ENCODE results near the gene PDE4D.

Gene PDE4D

GRCh38 chr5:59221769-59222168, 671.8 kb downstream of the PDE4D start:
- Histone ChIP-seq H3K27me3 (no peaks in the 10 kb centered on the region), H3K4me1 (peaks cover 0 to 4% (median 0%) of the 10 kb centered on the region in 10 experiments; a peak in 2 of 20 replicates), H3K9ac (no peak overlapping the region), H3K4me2 (no peak overlapping the region), H3K9me3 (replicated peaks in 1 of 11) (peaks cover 7 to 14% (median 12%) of the 10 kb centered on the region in 11 experiments; a peak in 16 of 22 replicates), H4K20me1 (no peaks in the 10 kb centered on the region), H3K4me3 (no peak overlapping the region), H3K27ac (no peak overlapping the region), H3K36me3 (no peaks in the 10 kb centered on the region)
- no peak for TF ChIP-seq Cebpa-rat (IDR thresholded peaks at IDR 0.05)

- H3K36me3 ChIP-seq = no peaks in the 10 kb centered on the region
- no peak overlapping the region for H3K27ac ChIP-seq
- no peaks in the 10 kb centered on the region for H4K20me1 ChIP-seq
- H3K9me3 ChIP-seq (replicated peaks in 1 of 11) = no peaks in the 10 kb centered on the region
- H3K9ac ChIP-seq = no peak overlapping the region
- no peak for TF ChIP-seq Cebpa-rat (IDR thresholded peaks at IDR 0.05)
- no peak overlapping the region for H3K4me2 ChIP-seq
- peaks cover 0 to 4% (median 0%) of the 10 kb centered on the region in 10 experiments; a peak in 2 of 20 replicates for H3K4me1 ChIP-seq
- no peaks in the 10 kb centered on the region for H3K27me3 ChIP-seq
- no peak overlapping the region for H3K4me3 ChIP-seq
Observed at GRCh38 chr5:59218424-59219045, 675.0 kb downstream of the PDE4D start.

- Histone ChIP-seq H3K4me1 (peaks cover 0 to 4% (median 0%) of the 10 kb centered on the region in 10 experiments; a peak in 2 of 20 replicates), H3K9me3 (replicated peaks in 1 of 11) (no peaks in the 10 kb centered on the region), H3K27ac (no peak overlapping the region), H3K27me3 (no peaks in the 10 kb centered on the region), H3K4me2 (no peak overlapping the region), H3K9ac (no peak overlapping the region), H4K20me1 (no peaks in the 10 kb centered on the region), H3K4me3 (no peak overlapping the region), H3K36me3 (no peaks in the 10 kb centered on the region)
- no peak for TF ChIP-seq Cebpa-rat (IDR thresholded peaks at IDR 0.05)
Observed at GRCh38 chr5:59216841-59217240, 676.7 kb downstream of the PDE4D start.

GRCh38 chr5:59212596-59212995, 680.9 kb downstream of the PDE4D start:
- no peaks in the 10 kb centered on the region for H3K4me1 ChIP-seq
- no peak overlapping the region for H3K4me3 ChIP-seq
- H3K4me2 ChIP-seq = no peak overlapping the region
- H3K9ac ChIP-seq = no peak overlapping the region
- no peak overlapping the region for H3K27ac ChIP-seq
- H3K9me3 ChIP-seq (replicated peaks in 1 of 11) = no peaks in the 10 kb centered on the region
- no peaks in the 10 kb centered on the region for H3K27me3 ChIP-seq
- H4K20me1 ChIP-seq = no peaks in the 10 kb centered on the region
- H3K36me3 ChIP-seq = no peaks in the 10 kb centered on the region
- no peak for TF ChIP-seq Cebpa-rat (IDR thresholded peaks at IDR 0.05)

GRCh38 chr5:59209758-59210359, 683.7 kb downstream of the PDE4D start:
- Histone ChIP-seq H3K4me3 (no peak overlapping the region), H3K9me3 (replicated peaks in 1 of 11) (no peaks in the 10 kb centered on the region), H3K4me2 (no peak overlapping the region), H3K36me3 (no peaks in the 10 kb centered on the region), H3K27ac (no peak overlapping the region), H3K9ac (no peak overlapping the region), H4K20me1 (no peaks in the 10 kb centered on the region), H3K27me3 (no peaks in the 10 kb centered on the region), H3K4me1 (no peaks in the 10 kb centered on the region)
- no peak for TF ChIP-seq Cebpa-rat (IDR thresholded peaks at IDR 0.05)

GRCh38 chr5:59208474-59208873, 685.1 kb downstream of the PDE4D start:
- no peak overlapping the region for H3K9ac ChIP-seq
- no peaks in the 10 kb centered on the region for H4K20me1 ChIP-seq
- H3K4me3 ChIP-seq = no peak overlapping the region
- no peak overlapping the region for H3K27ac ChIP-seq
- H3K4me1 ChIP-seq = no peaks in the 10 kb centered on the region
- TF ChIP-seq Cebpa-rat (IDR thresholded peaks at IDR 0.05) = no peak
- H3K4me2 ChIP-seq = no peak overlapping the region
- H3K9me3 ChIP-seq (replicated peaks in 1 of 11) = no peaks in the 10 kb centered on the region
- H3K36me3 ChIP-seq = no peaks in the 10 kb centered on the region
- H3K27me3 ChIP-seq = no peaks in the 10 kb centered on the region

- no peak for TF ChIP-seq Cebpa-rat (IDR thresholded peaks at IDR 0.05)
- Histone ChIP-seq H3K9ac (no peak overlapping the region), H3K4me2 (no peak overlapping the region), H3K9me3 (replicated peaks in 1 of 11) (no peaks in the 10 kb centered on the region), H4K20me1 (no peaks in the 10 kb centered on the region), H3K27me3 (no peaks in the 10 kb centered on the region), H3K4me1 (no peaks in the 10 kb centered on the region), H3K4me3 (no peak overlapping the region), H3K27ac (no peak overlapping the region), H3K36me3 (no peaks in the 10 kb centered on the region)
Observed at GRCh38 chr5:59207401-59207800, 686.1 kb downstream of the PDE4D start.

- Histone ChIP-seq H3K9me3 (replicated peaks in 1 of 11) (no peaks in the 10 kb centered on the region), H3K27me3 (no peaks in the 10 kb centered on the region), H3K9ac (no peak overlapping the region), H3K27ac (no peak overlapping the region), H4K20me1 (no peaks in the 10 kb centered on the region), H3K36me3 (no peaks in the 10 kb centered on the region), H3K4me2 (no peak overlapping the region), H3K4me3 (no peak overlapping the region), H3K4me1 (no peaks in the 10 kb centered on the region)
- no peak for TF ChIP-seq Cebpa-rat (IDR thresholded peaks at IDR 0.05)
Observed at GRCh38 chr5:59206132-59206581, 687.4 kb downstream of the PDE4D start.

- Histone ChIP-seq H4K20me1 (no peaks in the 10 kb centered on the region), H3K4me2 (no peak overlapping the region), H3K4me3 (no peak overlapping the region), H3K9me3 (replicated peaks in 1 of 11) (no peaks in the 10 kb centered on the region), H3K4me1 (no peaks in the 10 kb centered on the region), H3K9ac (no peak overlapping the region), H3K27me3 (no peaks in the 10 kb centered on the region), H3K27ac (no peak overlapping the region), H3K36me3 (no peaks in the 10 kb centered on the region)
- TF ChIP-seq Cebpa-rat (IDR thresholded peaks at IDR 0.05) = no peak
Observed at GRCh38 chr5:59204114-59204897, 689.2 kb downstream of the PDE4D start.

All from BLaER1 treated with 17β-estradiol and CSF1 and Interleukin-3, amounts not matched to agents 10 nM and 100 nM (cell line).